Stimulated activated naive CD4-positive, alpha-beta T cell (primary cell): ENCODE results near the gene ARMH1.
"Not testable (repeated sequence)": the region's sequence is repeated elsewhere in the genome, so short reads cannot be mapped to it uniquely, and the experiment has no call there.

ENCODE experiments used
- DNase-seq, 6 experiments: peaks; one replicate each; lab custom pipeline; 2025; lab: John Stamatoyannopoulos, UW

The ARMH1 gene

DNA sequence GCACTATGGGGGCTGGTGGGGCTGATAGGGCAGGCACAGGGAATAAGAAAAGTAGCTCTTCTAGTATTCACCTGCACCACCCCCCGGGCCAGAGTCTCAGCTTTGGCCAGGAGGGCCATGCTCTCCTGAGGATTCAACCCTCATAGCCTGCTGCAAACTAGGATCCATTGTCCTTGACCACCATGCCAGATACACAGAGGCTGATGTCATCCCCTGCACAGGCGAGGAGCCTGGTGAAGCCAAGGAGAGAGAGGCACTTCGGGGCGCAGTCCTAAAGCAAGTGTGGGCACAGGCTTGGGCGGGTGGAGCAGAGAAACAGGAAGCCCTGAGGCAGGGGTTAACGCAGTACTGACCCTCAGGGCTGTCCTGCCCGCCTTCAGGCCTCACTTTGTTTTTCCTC is 29.7 kb upstream of the ARMH1 start:
- DNase-seq, result no peak

DNA sequence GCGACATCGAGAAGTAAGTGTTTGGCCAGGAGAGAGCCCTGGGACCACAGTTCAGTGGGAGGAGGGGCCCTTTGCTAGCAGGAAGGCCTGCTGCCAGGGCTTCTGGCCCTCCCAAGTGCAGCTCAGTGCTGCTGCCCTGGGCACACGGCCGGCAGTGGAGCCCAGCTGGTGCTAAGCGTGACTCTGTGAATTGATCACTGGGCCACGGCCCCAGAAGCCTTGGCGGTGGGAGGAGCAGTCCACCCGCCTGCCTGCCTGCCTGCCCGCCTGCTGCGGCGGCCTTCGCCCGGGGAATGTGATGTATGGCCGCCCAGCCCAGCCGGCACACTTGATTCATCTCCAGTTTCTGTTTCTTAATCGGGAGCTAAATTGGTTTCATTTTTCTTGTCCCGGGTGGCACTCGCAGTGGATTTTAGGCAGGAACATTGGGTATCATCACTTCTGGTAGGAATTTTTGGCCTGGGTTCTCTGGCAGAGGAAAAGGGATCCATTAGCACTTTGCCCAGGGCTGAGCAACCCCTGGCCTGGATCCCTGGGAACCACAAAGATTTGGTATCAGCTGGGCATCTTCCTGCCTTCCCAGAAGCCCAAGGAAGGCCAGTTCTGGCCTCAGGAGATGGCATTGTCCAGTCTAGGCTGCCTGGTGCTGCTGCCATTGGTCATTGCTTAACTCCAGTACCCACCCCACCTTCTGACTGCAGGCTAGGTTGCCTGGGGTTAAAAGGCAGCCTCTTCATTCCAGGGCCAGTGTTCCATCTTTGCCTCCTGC is 28.9 kb upstream of the ARMH1 start:
- no peak for DNase-seq

DNA sequence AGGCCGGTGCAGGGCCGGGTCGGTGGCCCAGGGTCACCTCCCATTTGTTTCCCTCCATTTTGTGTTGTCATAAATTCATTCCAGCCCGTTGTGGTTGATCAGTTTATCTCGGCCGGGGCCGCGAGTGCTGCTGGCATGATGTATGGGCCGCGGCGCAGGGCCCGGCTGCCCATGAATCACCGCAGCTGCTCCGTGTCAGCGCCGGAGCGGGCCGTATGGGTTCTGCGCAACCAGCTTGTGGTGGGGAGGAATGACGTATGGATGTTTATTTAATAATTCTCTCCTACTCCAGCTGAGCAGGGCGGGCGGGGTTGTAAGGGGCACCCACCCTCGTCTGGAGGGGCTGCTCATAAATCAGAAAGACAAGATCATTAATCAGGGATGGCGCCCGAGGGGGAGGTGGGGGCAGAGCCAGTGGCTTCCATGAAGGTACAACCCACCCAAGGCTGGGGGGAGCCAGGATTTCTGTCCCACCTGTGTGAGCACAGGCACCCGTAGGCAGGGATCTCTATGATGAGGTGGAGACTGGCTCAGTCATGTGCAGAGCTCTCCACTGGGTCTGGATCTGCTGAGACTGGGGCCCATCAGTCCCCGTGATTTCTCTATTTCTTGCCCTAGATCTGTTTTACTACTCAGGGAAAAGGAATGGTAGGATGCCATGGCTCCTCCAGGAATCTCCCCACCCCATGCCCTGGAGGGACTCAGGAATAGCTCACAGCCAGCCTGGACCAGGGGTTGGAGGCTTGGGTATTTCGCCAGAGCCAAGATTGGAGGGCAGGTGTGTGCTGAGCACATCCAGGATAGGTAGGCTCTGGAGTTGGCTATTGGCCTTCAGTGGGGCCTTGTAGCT is 28.0 kb upstream of the ARMH1 start:
- DNase-seq, result no peak

GRCh38 chr1:44647896-44648295 is 26.6 kb upstream of the ARMH1 start:
- no peak for DNase-seq

- no peak for DNase-seq
Measured at GRCh38 chr1:44648529-44649250, 25.8 kb upstream of the ARMH1 start.

- DNase-seq, result no peak
Measured at GRCh38 chr1:44649788-44650158, 24.7 kb upstream of the ARMH1 start.

GRCh38 chr1:44650159-44650831 is 24.2 kb upstream of the ARMH1 start:
- no peak for DNase-seq

- DNase-seq, result no peak
Measured at GRCh38 chr1:44651069-44651468, 23.4 kb upstream of the ARMH1 start.

GRCh38 chr1:44652445-44653106 is 21.9 kb upstream of the ARMH1 start:
- DNase-seq, result peak; percentile 27 to 76 (median 58)

- no peak for DNase-seq
Measured at GRCh38 chr1:44653107-44653964, 21.2 kb upstream of the ARMH1 start.

DNA sequence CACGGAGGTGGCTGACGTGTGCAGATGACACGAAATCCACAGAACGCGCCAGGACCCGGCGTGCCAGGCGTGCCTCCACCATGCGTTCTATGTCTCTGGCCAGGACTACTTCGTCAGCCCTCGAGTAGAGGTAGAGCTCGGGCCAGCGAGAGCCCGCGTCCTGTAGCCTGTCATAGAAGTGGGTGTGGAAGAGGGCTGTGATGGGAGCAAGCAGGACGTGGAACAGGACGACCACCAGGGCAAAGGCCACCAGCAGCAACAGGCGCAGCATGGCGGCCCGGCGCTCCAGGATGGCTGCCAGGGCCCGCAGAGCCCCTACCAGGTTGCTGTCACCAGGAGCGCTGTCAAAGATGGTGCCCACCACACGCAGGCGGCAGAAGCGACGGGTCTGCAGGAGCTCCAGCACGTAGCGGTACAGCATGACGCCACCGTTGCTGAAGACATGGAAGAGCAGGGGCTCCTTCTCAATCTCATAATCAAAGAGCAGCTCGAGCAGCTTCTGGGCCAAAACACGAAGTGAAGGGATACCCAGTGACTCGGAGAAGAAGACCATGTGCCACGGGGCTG is 19.8 kb upstream of the ARMH1 start:
- no peak for DNase-seq

DNA sequence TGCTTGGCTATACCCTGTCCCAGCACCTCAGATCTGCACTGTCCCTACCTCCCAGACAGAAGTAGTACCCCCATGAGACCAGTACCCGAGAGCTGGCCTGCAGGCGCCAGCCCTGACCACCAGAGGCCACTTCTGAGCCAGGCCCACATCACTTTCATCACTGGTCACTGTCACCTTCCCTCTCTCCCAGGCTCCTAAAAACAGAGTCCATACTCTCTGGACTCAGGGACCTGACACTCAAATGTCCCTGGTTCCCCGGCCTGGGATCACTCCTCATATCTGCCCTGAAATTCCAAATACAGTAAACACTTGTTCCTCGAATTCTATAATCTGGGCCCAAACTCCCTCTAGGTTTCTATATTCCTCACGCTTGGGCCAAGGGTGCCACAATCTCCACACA is 18.9 kb upstream of the ARMH1 start:
- no peak for DNase-seq

DNA sequence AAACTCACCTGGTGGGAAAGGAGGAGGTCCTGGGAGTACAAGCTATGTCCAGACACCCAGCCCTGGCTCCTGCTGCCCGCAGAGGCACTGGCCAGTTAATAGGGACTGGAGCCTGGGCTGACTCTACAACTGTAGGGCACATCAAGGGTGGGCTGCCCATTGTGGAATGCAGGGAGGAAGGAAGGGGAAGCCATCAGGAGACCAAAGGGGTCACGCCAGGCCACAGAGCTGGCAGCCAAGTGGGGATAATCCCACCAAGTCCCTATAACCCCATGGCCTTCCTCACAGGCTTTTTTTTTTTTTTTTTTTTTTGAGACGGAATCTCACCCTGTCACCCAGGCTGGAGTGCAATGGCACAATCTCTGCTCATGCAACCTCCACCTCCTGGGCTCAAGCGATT is 14.9 kb upstream of the ARMH1 start:
- no peak for DNase-seq

GRCh38 chr1:44660176-44660575 is 14.3 kb upstream of the ARMH1 start:
- DNase-seq, result no peak

GRCh38 chr1:44661781-44662682 is 12.5 kb upstream of the ARMH1 start:
- DNase-seq, result no peak

DNA sequence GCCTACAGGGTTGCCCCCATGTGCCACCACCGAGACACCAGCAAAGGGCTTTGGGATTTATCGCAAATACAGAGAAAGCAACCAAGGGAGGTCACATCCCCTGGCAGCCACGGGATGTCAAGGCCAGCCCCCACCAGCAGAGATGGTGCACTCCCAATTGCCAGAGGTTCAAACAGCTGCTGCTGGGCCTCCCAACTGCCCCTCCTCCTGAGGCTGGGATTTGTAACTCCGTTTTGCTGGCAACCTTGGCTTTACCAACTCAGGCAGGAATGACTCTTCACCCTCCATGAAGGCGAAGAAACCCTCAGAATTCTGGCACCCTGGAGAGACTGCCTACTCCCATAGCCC is 11.9 kb upstream of the ARMH1 start:
- no peak for DNase-seq

- DNase-seq, result no peak
Measured at GRCh38 chr1:44663417-44663816, 11.1 kb upstream of the ARMH1 start.

- peak in 1 of 6 experiments; percentile 9 for DNase-seq
Measured at GRCh38 chr1:44664730-44665370, 9.7 kb upstream of the ARMH1 start.

DNA sequence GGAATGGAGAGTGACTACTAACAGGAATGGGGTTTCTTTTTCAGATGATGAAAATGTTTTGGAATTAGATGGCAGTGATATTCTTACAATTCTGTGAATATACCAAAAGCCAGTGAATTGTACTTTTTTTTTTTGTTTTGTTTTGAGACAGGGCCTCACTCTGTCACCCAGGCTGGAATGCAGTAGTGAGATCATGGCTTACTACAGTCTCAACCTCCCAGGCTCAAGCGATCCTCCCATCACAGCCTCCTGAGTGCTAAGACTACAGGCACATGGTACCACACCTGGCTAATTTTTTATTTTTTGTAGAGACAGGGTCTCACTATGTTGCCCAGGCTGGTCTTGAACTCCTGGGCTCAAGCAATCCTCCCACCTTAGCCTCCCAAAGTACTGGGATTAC is 7.8 kb upstream of the ARMH1 start:
- DNase-seq, result not testable (repeated sequence)
